ENCODE results near the gene HADH.

- TF ChIP-seq SUZ12 (IDR thresholded peaks at IDR 0.05; ENCODE audit: extremely low read depth, insufficient read depth, insufficient read length) (no peak), YY1 (IDR thresholded peaks at IDR 0.05; ENCODE audit: insufficient read depth, insufficient read length) (no peak)
Observed at GRCh38 chr4:107951551-107951950, 38.1 kb upstream of the HADH start.
